ENCODE data around the gene MYO19.

DNA sequence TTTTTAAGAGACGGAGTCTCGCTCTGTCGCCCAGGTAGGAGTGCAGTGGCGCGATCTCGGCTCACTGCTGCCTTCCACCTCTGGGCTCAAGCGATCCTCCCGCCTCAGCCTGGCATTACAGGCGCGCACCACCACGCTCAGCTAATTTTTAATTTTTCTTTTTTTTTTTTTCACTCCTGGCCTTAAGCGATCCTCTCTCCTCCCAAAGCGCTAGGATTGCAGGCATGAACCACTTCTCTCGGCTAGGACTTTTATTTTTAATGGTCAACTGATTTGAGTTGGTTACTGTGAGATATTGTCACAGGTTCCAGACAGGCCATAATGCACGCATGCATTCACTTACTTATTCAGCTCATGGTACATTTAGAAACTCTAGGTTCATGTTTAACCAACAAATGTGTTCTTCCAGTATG is 1.0 kb upstream of the MYO19 start:
- TF ChIP-seq, protein P1, sequence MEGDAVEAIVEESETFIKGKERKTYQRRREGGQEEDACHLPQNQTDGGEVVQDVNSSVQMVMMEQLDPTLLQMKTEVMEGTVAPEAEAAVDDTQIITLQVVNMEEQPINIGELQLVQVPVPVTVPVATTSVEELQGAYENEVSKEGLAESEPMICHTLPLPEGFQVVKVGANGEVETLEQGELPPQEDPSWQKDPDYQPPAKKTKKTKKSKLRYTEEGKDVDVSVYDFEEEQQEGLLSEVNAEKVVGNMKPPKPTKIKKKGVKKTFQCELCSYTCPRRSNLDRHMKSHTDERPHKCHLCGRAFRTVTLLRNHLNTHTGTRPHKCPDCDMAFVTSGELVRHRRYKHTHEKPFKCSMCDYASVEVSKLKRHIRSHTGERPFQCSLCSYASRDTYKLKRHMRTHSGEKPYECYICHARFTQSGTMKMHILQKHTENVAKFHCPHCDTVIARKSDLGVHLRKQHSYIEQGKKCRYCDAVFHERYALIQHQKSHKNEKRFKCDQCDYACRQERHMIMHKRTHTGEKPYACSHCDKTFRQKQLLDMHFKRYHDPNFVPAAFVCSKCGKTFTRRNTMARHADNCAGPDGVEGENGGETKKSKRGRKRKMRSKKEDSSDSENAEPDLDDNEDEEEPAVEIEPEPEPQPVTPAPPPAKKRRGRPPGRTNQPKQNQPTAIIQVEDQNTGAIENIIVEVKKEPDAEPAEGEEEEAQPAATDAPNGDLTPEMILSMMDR (IDR thresholded peaks at IDR 0.05) = no peak
- TF ChIP-seq POLR2AphosphoS5 (IDR thresholded peaks at IDR 0.05) (no peak), POLR2A (IDR thresholded peaks at IDR 0.05) (no peak), EP300 (IDR thresholded peaks at IDR 0.05) (no peak)

Measured in suprapubic skin (tissue), 4 donors.